Colonic mucosa (tissue), 4 donors: ENCODE results near the gene TTC3. TPM values are rescaled to one million over a fixed set of nuclear protein-coding genes. Genes with fewer than 3 reads are reported as not detected.

Experiments
- DNase-seq: peaks from one replicate; pipeline ENCODE4 v3.0.0-alpha.2; 2020
- H3K27ac ChIP-seq: fragments of 200-600 bp; one replicate; pipeline ENCODE4 v1.8.0; 2021
- H3K27me3 ChIP-seq: fragments of 200-600 bp; one replicate; pipeline ENCODE4 v1.8.0; 2021
- H3K36me3 ChIP-seq: fragments of 200-600 bp; one replicate; pipeline ENCODE4 v1.8.0; 2021
- H3K4me1 ChIP-seq: fragments of 200-600 bp; one replicate; pipeline ENCODE4 v1.8.0; 2021; ENCODE audit warnings: mild to moderate bottlenecking
- H3K4me3 ChIP-seq: fragments of 200-600 bp; one replicate; pipeline ENCODE4 v1.8.0; 2021
- H3K9ac ChIP-seq, 2 donors: one replicate each; pipeline ENCODE4 v1.7.0; 2013; ENCODE audit warnings: control low read depth in 2 of 2, low read depth in 2 of 2, low read length in 2 of 2
- H3K9me3 ChIP-seq: fragments of 200-600 bp; one replicate; pipeline ENCODE4 v1.8.0; 2021
- CTCF ChIP-seq: fragments of 200-600 bp; IDR thresholded peaks from one replicate; pipeline ENCODE4 v1.8.0; 2022; ENCODE audit warnings: antibody characterized with exemption, mild to moderate bottlenecking
- intact Hi-C: fragments of 100-400 bp; cut with DNase I; formaldehyde crosslinking; loops from one replicate; pipeline ENCODE4 v1.14.1; 2022
- total RNA-seq, 2 donors: library from RNA; stranded (reverse); fragmentation: NEBNext Ultra II Directional in 1 of 2; extraction: Animal tissue kit (Norgen Biotek cat#: 25700) in 1 of 2; gene quantifications; one replicate each; pipeline ENCODE4 v1.2.1, GENCODE V29; 2021
- donor health status: healthy.
- donor health status: DM: no; HTN: no; CAD: no.
- donor health status: DM: no; HTN: no; CAD: no.

Gene TTC3
- total RNA-seq, 2 donors from 2014 or later: 85.8 to 125 TPM

GRCh38 chr21:37159949-37160348 is 86.9 kb downstream of the TTC3 start:
- H3K27me3 ChIP-seq: no peaks in the 10 kb centered on the region
- no peaks in the 10 kb centered on the region for H3K4me1 ChIP-seq
- H3K36me3 ChIP-seq: no peaks in the 10 kb centered on the region
- intact Hi-C loops: no loop called here
- no peak for DNase-seq
- peak overlapping the region; percentile 42 for H3K27ac ChIP-seq
- H3K9ac ChIP-seq: no peak overlapping the region
- TF ChIP-seq CTCF: no peak
- no peaks in the 10 kb centered on the region for H3K9me3 ChIP-seq
- no peak overlapping the region for H3K4me3 ChIP-seq

GRCh38 chr21:37164742-37165141 is 91.7 kb downstream of the TTC3 start:
- H3K4me1 ChIP-seq: no peaks in the 10 kb centered on the region
- H3K36me3 ChIP-seq: peaks cover 5% of the 10 kb centered on the region
- H3K27me3 ChIP-seq: no peaks in the 10 kb centered on the region
- no peaks in the 10 kb centered on the region for H3K9me3 ChIP-seq
- H3K4me3 ChIP-seq: no peak overlapping the region
- TF ChIP-seq CTCF: no peak
- DNase-seq: no peak
- intact Hi-C loops: no loop called here
- no peak overlapping the region for H3K27ac ChIP-seq
- H3K9ac ChIP-seq: no peak overlapping the region

DNA sequence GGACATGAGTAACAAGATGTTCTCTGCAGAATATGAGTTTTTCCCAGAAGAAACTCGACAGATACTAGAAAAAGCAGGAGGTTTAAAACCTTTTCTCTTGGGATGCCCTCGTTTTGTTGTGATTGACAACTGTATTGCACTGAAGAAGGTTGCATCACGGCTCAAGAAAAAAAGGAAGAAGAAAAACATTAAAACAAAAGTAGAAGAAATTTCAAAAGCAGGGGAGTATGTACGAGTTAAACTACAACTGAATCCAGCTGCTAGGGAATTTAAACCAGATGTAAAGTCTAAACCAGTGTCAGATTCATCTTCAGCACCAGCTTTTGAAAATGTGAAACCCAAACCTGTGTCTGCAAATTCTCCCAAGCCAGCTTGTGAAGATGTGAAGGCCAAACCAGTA is 92.5 kb downstream of the TTC3 start:
- intact Hi-C loops: no loop called here
- Histone ChIP-seq H3K4me3 (no peak overlapping the region), H3K9me3 (no peaks in the 10 kb centered on the region), H3K9ac (no peak overlapping the region), H3K27me3 (no peaks in the 10 kb centered on the region), H3K27ac (no peak overlapping the region), H3K36me3 (peaks cover 5% of the 10 kb centered on the region), H3K4me1 (no peaks in the 10 kb centered on the region)
- no peak for DNase-seq
- no peak for TF ChIP-seq CTCF

GRCh38 chr21:37166733-37167132 is 93.7 kb downstream of the TTC3 start:
- Histone ChIP-seq H3K27ac (no peak overlapping the region), H3K27me3 (no peaks in the 10 kb centered on the region), H3K4me3 (no peak overlapping the region), H3K4me1 (no peaks in the 10 kb centered on the region), H3K36me3 (peaks cover 5% of the 10 kb centered on the region), H3K9me3 (no peaks in the 10 kb centered on the region), H3K9ac (no peak overlapping the region)
- TF ChIP-seq CTCF: no peak
- DNase-seq: no peak
- intact Hi-C loops: no loop called here

- Histone ChIP-seq H3K4me3 (no peak overlapping the region), H3K27me3 (no peaks in the 10 kb centered on the region), H3K27ac (no peak overlapping the region), H3K9me3 (no peaks in the 10 kb centered on the region), H3K4me1 (no peaks in the 10 kb centered on the region), H3K9ac (no peak overlapping the region), H3K36me3 (peaks cover 5% of the 10 kb centered on the region)
- no peak for TF ChIP-seq CTCF
- intact Hi-C loops: no loop called here
- DNase-seq: no peak
Measured at GRCh38 chr21:37168666-37169065, 95.6 kb downstream of the TTC3 start.

GRCh38 chr21:37172646-37173045 is 99.6 kb downstream of the TTC3 start:
- Histone ChIP-seq H3K9me3 (no peaks in the 10 kb centered on the region), H3K27ac (no peak overlapping the region), H3K27me3 (no peaks in the 10 kb centered on the region), H3K4me1 (no peaks in the 10 kb centered on the region), H3K36me3 (peaks cover 5% of the 10 kb centered on the region), H3K9ac (no peak overlapping the region), H3K4me3 (no peak overlapping the region)
- DNase-seq: no peak
- intact Hi-C loops: no loop called here
- no peak for TF ChIP-seq CTCF
